GM12878 (cell line): ENCODE measurements around the gene KLF11. TPM values are rescaled to one million over a fixed set of nuclear protein-coding genes. Genes with fewer than 3 reads are reported as not detected.

Experiments used
- ATAC-seq: fragments of 200-7000 bp; cut with Tn5 transposase; 3 replicates; pipeline ENCODE4 v1.9.1; 2020; ENCODE audit warnings: mild to moderate bottlenecking, moderate library complexity
- BruUV-seq: library from RNA; stranded (reverse); fragments of 400-500 nt; replicated peaks from 2 replicates; lab custom pipeline; 2021; lab: Mats Ljungman, UMichigan
- CTCF ChIA-PET: fragments of 300-600 bp; sonication (Branson Sonifier 250); formaldehyde crosslinking; extraction: SDS; loops from one replicate; lab custom pipeline; 2021; ENCODE audit warnings: inconsistent platforms; lab: Yijun Ruan, JAX
- POLR2A ChIA-PET: fragments of 350-600 bp; formaldehyde crosslinking; extraction: SDS; loops from one replicate; lab custom pipeline; 2021; ENCODE audit warnings: inconsistent platforms; lab: Charles Lee
- RAD21 ChIA-PET: fragments of 300-600 bp; sonication (Branson Sonifier 250); formaldehyde crosslinking; loops from one replicate; lab custom pipeline; 2023; ENCODE audit warnings: antibody characterized with exemption; ENCODE audit not compliant: unreplicated experiment; lab: Charles Lee
- SMC1A ChIA-PET: fragments of 300-600 bp; sonication (Branson Sonifier 250); formaldehyde crosslinking; loops from one replicate; lab custom pipeline; 2023; ENCODE audit not compliant: unreplicated experiment, uncharacterized antibody; lab: Charles Lee
- DNase-seq: peaks from one replicate; pipeline ENCODE4 v3.0.0-alpha.2; 2011; ENCODE audit warnings: low read depth, low spot score
- FAIRE-seq: peaks from 3 replicates; lab custom pipeline; 2011; peaks lifted over from hg19 to GRCh38; lab: Jason Lieb, UNC
- H2AFZ ChIP-seq: 2 replicates; pipeline ENCODE4 v1.6.0; 2011; ENCODE audit warnings: low read depth, low read length, control low read depth; ENCODE audit not compliant: control insufficient read depth
- H3K27ac ChIP-seq: 2 replicates; pipeline ENCODE4 v1.5.1; 2011; ENCODE audit warnings: control low read depth; ENCODE audit not compliant: control insufficient read depth, insufficient read depth
- H3K27me3 ChIP-seq, 2 experiments: replicated peaks in 1 of 2; 2 replicates each; pipeline versions ENCODE4 v1.6.0 to v1.6.1; 2011; ENCODE audit warnings: low read length in 1 of 2; ENCODE audit not compliant: control insufficient read depth in 2 of 2, insufficient read depth in 2 of 2
- H3K36me3 ChIP-seq, 2 experiments: 2 replicates each; pipeline ENCODE4 v1.5.1; 2011; ENCODE audit warnings: low read length in 1 of 2; ENCODE audit not compliant: control insufficient read depth in 2 of 2, insufficient read depth in 2 of 2
- H3K4me1 ChIP-seq: 2 replicates; pipeline ENCODE4 v1.6.1; 2011; ENCODE audit warnings: mild to moderate bottlenecking, low read length, moderate library complexity, mixed read lengths; ENCODE audit not compliant: control insufficient read depth, insufficient read depth
- H3K4me2 ChIP-seq: 2 replicates; pipeline ENCODE4 v1.6.0; 2011; ENCODE audit warnings: control low read depth; ENCODE audit not compliant: control insufficient read depth, insufficient read depth
- H3K4me3 ChIP-seq: fragments of 200-600 bp; sonication (generic); 2 replicates; pipeline ENCODE4 v1.5.1; 2016
- H3K79me2 ChIP-seq: 2 replicates; pipeline ENCODE4 v1.6.0; 2011; ENCODE audit warnings: low read length; ENCODE audit not compliant: control insufficient read depth, insufficient read depth
- H3K9ac ChIP-seq: 2 replicates; pipeline ENCODE4 v1.8.0; 2011; ENCODE audit warnings: low read length, control low read depth, mixed read lengths; ENCODE audit not compliant: control insufficient read depth, insufficient read depth
- H3K9me3 ChIP-seq: replicated peaks from 3 replicates; pipeline ENCODE4 v1.5.1; 2011; ENCODE audit warnings: mild to moderate bottlenecking, low read length; ENCODE audit not compliant: control insufficient read depth, insufficient read depth
- H4K20me1 ChIP-seq: 2 replicates; pipeline ENCODE4 v1.6.0; 2011; ENCODE audit not compliant: control insufficient read depth, insufficient read depth
- BCLAF1 ChIP-seq: fragments of 450-650 bp; IDR thresholded peaks from 2 replicates; pipeline ENCODE4 v1.6.1; 2017; ENCODE audit warnings: antibody characterized with exemption, mild to moderate bottlenecking, moderate library complexity
- CREB1 ChIP-seq: IDR thresholded peaks from 2 replicates; pipeline ENCODE4 v1.6.1; 2012; ENCODE audit warnings: low read depth, mild to moderate bottlenecking, inconsistent platforms
- SMC3 ChIP-seq: IDR thresholded peaks from 2 replicates; pipeline ENCODE4 v1.6.1; 2011; ENCODE audit warnings: low read length, improper control_type of control experiment, borderline replicate concordance
- TAF1 ChIP-seq: IDR thresholded peaks from 2 replicates; pipeline ENCODE4 v1.6.1; 2011; ENCODE audit warnings: mild to moderate bottlenecking, low read depth, low read length, borderline replicate concordance
- ZNF592 ChIP-seq: fragments of 450-650 bp; IDR thresholded peaks from 2 replicates; pipeline ENCODE4 v1.6.1; 2017; ENCODE audit warnings: mild to moderate bottlenecking, moderate library complexity
- WGBS: methylation state at CpG from one replicate; pipeline ENCODE4 v1.1.6; 2016; ENCODE audit warnings: low lambda C conversion rate; ENCODE audit not compliant: insufficient replicate concordance, insufficient coverage; ENCODE audit errors: missing lambda C conversion rate; 5-methylcytosine and 5-hydroxymethylcytosine counted together
- in situ Hi-C: fragments of 300-500 bp; cut with MboI; formaldehyde crosslinking; loops from 9 replicates; pipeline ENCODE4 v1.14.3; 2018; ENCODE audit warnings: mixed read lengths
- intact Hi-C: fragments of 100-400 bp; cut with micrococcal nuclease; formaldehyde crosslinking; loops from one replicate; pipeline ENCODE4 v1.14.2; 2022; ENCODE audit not compliant: unreplicated experiment
- polyA plus RNA-seq, 11 experiments: library from polyadenylated mRNA; depleted of rRNA in 4 of 11; unstranded in 6 of 11; stranded (reverse) in 5 of 11; fragments of >200 nt; fragmentation: Nextera tagmentation in 4 of 11; fragmentation: Illumina TruSeq in 1 of 11; extraction: Ambion mirVana in 4 of 11; extraction: Trizol in 1 of 11; gene quantifications; 1 replicate in 1 of 11; 2 replicates in 10 of 11; pipeline versions ENCODE4 v1.2.1 to v1.2.3, GENCODE V29; 2011 to 2016; ENCODE audit warnings: inconsistent platforms in 2 of 11, missing spikeins in 2 of 11, low read depth in 1 of 11
- total RNA-seq, 4 experiments: library from RNA; depleted of rRNA in 3 of 4; stranded (reverse); fragments of >200 nt in 3 of 4; fragmentation: Illumina TruSeq in 1 of 4; extraction: Trizol in 1 of 4; gene quantifications; 2 replicates each; pipeline versions ENCODE4 v1.2.1 to v1.2.3, GENCODE V29; 2013 to 2021

KLF11 gene
- total and polyA plus RNA-seq, 10 of the 15 experiments (the other 5 are each of a cell fraction or from before 2014, with no cell fraction given) = 0.03 to 0.54 (median 0.14) TPM; not detected in 1

- no peak for TF ChIP-seq ZNF592
- TF ChIP-seq SMC3 = no peak
- TF ChIP-seq BCLAF1 = no peak
- TF ChIP-seq, all 136 proteins: peak for 0
These were observed 51.8 kb downstream of the KLF11 start (continued) for GRCh38 chr2:10095175-10095574.

- H3K9me3 ChIP-seq = peaks cover 3% of the 10 kb centered on the region; the same call in 1 of the 3 replicates
- WGBS = 91% methylated on average over 10 of the region's 10 CpGs
- no peak for TF ChIP-seq TAF1
- no peak for TF ChIP-seq CREB1
- H2AFZ ChIP-seq = no peak overlapping the region
- H3K4me2 ChIP-seq = no peak overlapping the region
- no TSS peak for BruUV-seq
- intact Hi-C loops (loop anchor here (1.0 kb wide), 1 partner anchor 24 kb away; no protein-coding TSS in a partner anchor), in situ Hi-C loops (no loop called here)
- SMC1A ChIA-PET = interaction anchor here (0.9 to 12.5 kb wide), 12 partner anchors 11 to 112 kb away, joined by 3 to 236 read pairs (median 4); no protein-coding TSS in a partner anchor
- no peak for DNase-seq
- CTCF ChIA-PET = interaction anchor here (0.7 to 31.8 kb wide), 26 partner anchors 8 to 390 kb away, joined by 3 to 983 read pairs (median 6); partner anchors contain the start of gene CYS1
- POLR2A ChIA-PET = interaction anchor here (0.7 to 3.2 kb wide), 9 partner anchors 8 to 39 kb away, joined by 3 to 17 read pairs (median 3); partner anchors contain the start of gene CYS1
- no peaks in the 10 kb centered on the region for H4K20me1 ChIP-seq
- H3K79me2 ChIP-seq = no peaks in the 10 kb centered on the region
- no peak overlapping the region for H3K9ac ChIP-seq
- H3K4me1 ChIP-seq = peaks cover 2% of the 10 kb centered on the region
- RAD21 ChIA-PET = interaction anchor here (0.8 to 4.1 kb wide), 13 partner anchors 12 to 339 kb away, joined by 3 to 115 read pairs (median 6); partner anchors contain the start of gene CYS1
- H3K36me3 ChIP-seq = no peaks in the 10 kb centered on the region
- no peak for ATAC-seq
- no peak for FAIRE-seq
- no peak overlapping the region for H3K27ac ChIP-seq
- no peaks in the 10 kb centered on the region for H3K27me3 ChIP-seq
- H3K4me3 ChIP-seq = no peak overlapping the region
These were observed 53.3 kb downstream of the KLF11 start for GRCh38 chr2:10096641-10097040.
